ENCODE results near the gene ARSA.
A peak's percentile ranks its signal among the peaks of the same experiment; 100 is the strongest.

ARSA gene

GRCh38 chr22:50635591-50635990 lies 7.6 kb upstream of the ARSA start:
- H3K4me3 ChIP-seq (ENCODE audit: low read depth, low read length): no peak overlapping the region
- CTCF ChIA-PET: no interaction called here
- no peak for TF ChIP-seq CTCF (IDR thresholded peaks at IDR 0.05; ENCODE audit: insufficient read depth, low read length, missing control alignments)
- POLR2A ChIA-PET: no interaction called here
- DNase-seq (ENCODE audit: low read depth, low spot score): no peak

GRCh38 chr22:50633771-50634170 lies 5.8 kb upstream of the ARSA start:
- DNase-seq (ENCODE audit: low read depth, low spot score): no peak
- ChIA-PET CTCF (interaction anchor here (1.0 to 2.2 kb wide), 4 partner anchors 8 to 62 kb away, joined by 3 to 10 read pairs (median 5); no protein-coding TSS in a partner anchor), POLR2A (no interaction called here)
- no peak for TF ChIP-seq CTCF (IDR thresholded peaks at IDR 0.05; ENCODE audit: insufficient read depth, low read length, missing control alignments)
- H3K4me3 ChIP-seq (ENCODE audit: low read depth, low read length): no peak overlapping the region

DNA sequence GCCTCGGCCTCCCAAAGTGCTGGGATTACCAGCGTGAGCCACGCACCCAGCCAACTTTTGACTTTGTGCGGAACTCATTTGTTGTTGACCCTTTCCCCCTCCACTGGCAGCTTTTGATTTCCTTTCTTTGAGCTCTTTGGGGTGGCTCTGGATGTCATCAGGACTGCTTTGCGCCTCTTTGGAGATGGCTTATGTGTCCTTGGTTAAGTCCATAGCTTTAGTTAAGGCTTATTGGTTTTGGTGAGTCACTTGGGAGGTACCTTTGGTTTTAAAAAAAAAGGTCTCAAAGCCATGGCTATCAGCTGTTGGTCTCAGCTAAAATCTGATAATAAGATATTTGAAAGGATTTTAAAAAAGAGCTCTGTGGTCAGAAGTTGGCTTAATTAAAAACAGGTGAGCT lies 5.1 kb upstream of the ARSA start:
- H3K4me3 ChIP-seq (ENCODE audit: low read depth, low read length): no peak overlapping the region
- DNase-seq (ENCODE audit: low read depth, low spot score): no peak
- TF ChIP-seq CTCF (IDR thresholded peaks at IDR 0.05; ENCODE audit: insufficient read depth, low read length, missing control alignments): no peak
- POLR2A ChIA-PET: no interaction called here
- CTCF ChIA-PET: interaction anchor here (1.0 to 2.2 kb wide), 2 partner anchors 9 to 59 kb away, joined by 3 to 10 read pairs; no protein-coding TSS in a partner anchor

GRCh38 chr22:50630376-50630775 lies 2.4 kb upstream of the ARSA start:
- TF ChIP-seq CTCF (IDR thresholded peaks at IDR 0.05; ENCODE audit: insufficient read depth, low read length, missing control alignments): no peak
- no peak overlapping the region for H3K4me3 ChIP-seq (ENCODE audit: low read depth, low read length)
- no peak for DNase-seq (ENCODE audit: low read depth, low spot score)
- ChIA-PET POLR2A (interaction anchor here (0.6 kb wide), 1 partner anchor 809 kb away, joined by 3 read pairs; no protein-coding TSS in a partner anchor), CTCF (interaction anchor here (1.1 to 1.7 kb wide), 3 partner anchors 10 to 62 kb away, joined by 4 to 10 read pairs (median 6); no protein-coding TSS in a partner anchor)

GRCh38 chr22:50628543-50629134 lies 687 bp upstream of the ARSA start:
- ChIA-PET POLR2A (no interaction called here), CTCF (interaction anchor here (0.7 to 2.3 kb wide), 10 partner anchors 10 to 105 kb away, joined by 3 to 15 read pairs (median 6); partner anchors contain the start of genes SCO2 and SYCE3)
- TF ChIP-seq CTCF (IDR thresholded peaks at IDR 0.05; ENCODE audit: insufficient read depth, low read length, missing control alignments): no peak
- peak overlapping the region; percentile 81 for H3K4me3 ChIP-seq (ENCODE audit: low read depth, low read length)
- DNase-seq (ENCODE audit: low read depth, low spot score): no peak

DNA sequence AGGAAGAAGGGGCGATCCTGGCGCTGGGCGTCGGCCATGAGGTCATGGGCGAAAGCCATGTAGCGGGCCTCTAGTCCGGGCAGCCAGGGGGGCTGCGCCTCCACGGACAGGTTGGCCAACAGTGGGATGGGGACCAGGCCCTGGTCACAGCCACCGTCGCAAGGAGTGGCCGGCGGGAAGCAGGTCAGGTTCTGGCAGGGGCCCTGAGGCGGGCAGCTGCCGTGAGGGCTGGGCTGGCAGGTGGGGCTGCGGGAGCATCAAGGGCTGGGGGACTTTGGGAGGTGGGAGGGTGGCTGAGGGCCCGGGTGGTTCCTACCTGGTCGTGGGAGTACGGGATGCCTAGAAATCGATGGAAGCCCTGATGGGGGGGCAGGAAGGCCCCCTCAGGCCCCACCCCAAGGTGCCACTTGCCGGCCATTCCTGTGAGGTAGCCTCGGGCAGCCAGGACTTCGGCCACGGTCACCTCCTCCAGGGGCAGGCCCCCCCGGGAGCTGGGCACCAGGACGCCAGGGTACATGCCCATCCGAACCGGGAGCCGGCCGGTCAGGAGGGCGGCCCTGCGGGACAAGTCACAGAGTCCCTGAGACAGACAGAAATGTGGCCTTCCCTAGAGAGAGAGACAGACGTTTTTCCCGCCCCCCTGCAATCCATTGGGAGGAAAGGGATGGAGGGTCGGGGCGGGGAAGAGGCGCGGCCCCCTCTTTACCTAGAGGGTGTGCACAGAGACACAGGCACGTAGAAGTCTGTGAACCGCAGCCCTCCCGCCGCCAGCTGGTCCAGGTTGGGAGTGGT lies 906 bp downstream of the ARSA start:
- ChIA-PET CTCF (interaction anchor here (1.2 to 2.3 kb wide), 12 partner anchors 10 to 106 kb away, joined by 3 to 15 read pairs (median 6); partner anchors contain the start of genes SCO2 and SYCE3), POLR2A (no interaction called here)
- TF ChIP-seq CTCF (IDR thresholded peaks at IDR 0.05; ENCODE audit: insufficient read depth, low read length, missing control alignments): no peak
- no peak for DNase-seq (ENCODE audit: low read depth, low spot score)
- H3K4me3 ChIP-seq (ENCODE audit: low read depth, low read length): peak overlapping the region; percentile 80

Measured in AG04449 (cell line).